Gastroesophageal sphincter (tissue), 2 donors: ENCODE measurements around the gene SWSAP1.
"Not testable (repeated sequence)": the region's sequence is repeated elsewhere in the genome, so short reads cannot be mapped to it uniquely, and the experiment has no call there.

ENCODE experiments used
- EP300 ChIP-seq: sonication (generic); formaldehyde crosslinking; IDR thresholded peaks from one replicate; pipeline ENCODE4 v1.6.1; 2017; ENCODE audit warnings: antibody characterized with exemption, mild to moderate bottlenecking
- POLR2A ChIP-seq, 2 donors: fragments of 450-650 bp; IDR thresholded peaks; one replicate each; pipeline ENCODE4 v1.6.1; 2017; ENCODE audit warnings: antibody characterized with exemption in 2 of 2, mild to moderate bottlenecking in 2 of 2, moderate library complexity in 1 of 2

DNA sequence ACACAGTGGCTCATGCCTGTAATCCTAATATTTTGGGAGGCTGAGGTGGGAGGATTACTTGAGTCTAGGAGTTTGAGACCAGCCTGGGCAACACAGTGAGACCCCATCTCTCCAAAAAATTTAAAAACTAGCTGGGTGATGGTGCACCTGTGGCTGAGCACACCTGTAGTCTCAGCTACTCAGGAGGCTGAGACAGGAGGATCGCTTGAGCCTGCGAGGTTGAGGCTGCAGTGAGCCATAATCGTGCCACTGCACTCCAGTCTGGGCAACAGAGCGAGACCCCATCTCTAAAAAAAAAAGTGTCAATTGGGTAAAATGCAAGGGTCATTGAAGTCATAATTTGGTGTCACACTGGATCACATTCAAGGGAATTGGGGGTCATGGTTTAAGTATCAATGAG, 20.4 kb upstream of the SWSAP1 start:
- TF ChIP-seq POLR2A (IDR thresholded peaks at IDR 0.05); EP300: not testable (repeated sequence)
